ENCODE measurements around the gene LZTS2.

- no peak for TF ChIP-seq CEBPB (IDR thresholded peaks at IDR 0.05; ENCODE audit: low read depth)
- no peak for TF ChIP-seq POLR2A (IDR thresholded peaks at IDR 0.05; ENCODE audit: borderline replicate concordance, extremely low read depth, insufficient read depth, insufficient read length)
- TF ChIP-seq EZH2 (IDR thresholded peaks at IDR 0.05): no peak
- no peak for TF ChIP-seq POLR2AphosphoS5 (IDR thresholded peaks at IDR 0.05; ENCODE audit: low read depth, low read length)
- TF ChIP-seq EGR1 (IDR thresholded peaks at IDR 0.05; ENCODE audit: low read depth): no peak
- TF ChIP-seq CTCF (IDR thresholded peaks at IDR 0.05 in 2 of 3, conservative IDR thresholded peaks at IDR 0.05 in 1 of 3; ENCODE audit: borderline replicate concordance in 1 of 3, insufficient read depth in 1 of 3, low read depth in 2 of 3, low read length in 2 of 3): 0 out of 6 replicates have a peak, but pooled peaks of 1 of the 3 experiments have one; percentile 37
- TF ChIP-seq JUND (IDR thresholded peaks at IDR 0.05): no peak
- no peak for TF ChIP-seq EZH2phosphoT487 (IDR thresholded peaks at IDR 0.05; ENCODE audit: borderline replicate concordance)
- TF ChIP-seq SRF (IDR thresholded peaks at IDR 0.05; ENCODE audit: low read depth): no peak
- TF ChIP-seq TCF7L2 (IDR thresholded peaks at IDR 0.05; ENCODE audit: borderline replicate concordance, extremely low read depth, insufficient read depth, insufficient read length): no peak
- TF ChIP-seq REST (IDR thresholded peaks at IDR 0.05; ENCODE audit: low read depth): no peak
These were observed 13.8 kb downstream of the LZTS2 start for GRCh38 chr10:101013365-101013825.
